Karpas-422 (cell line): ENCODE results near the gene SSTR1. TPM values are rescaled to one million over a fixed set of nuclear protein-coding genes. Genes with fewer than 3 reads are reported as not detected.

Experiments
- DNase-seq: peaks from one replicate; pipeline ENCODE4 v3.0.0-alpha.2; 2015
- H2AFZ ChIP-seq: fragments of 200-600 bp; sonication (generic); 2 replicates; pipeline ENCODE4 v1.6.1; 2014; ENCODE audit warnings: antibody characterized with exemption, low read length, mixed read lengths
- H3K27ac ChIP-seq: fragments of 200-600 bp; sonication (generic); 2 replicates; pipeline ENCODE4 v1.5.1; 2014; ENCODE audit warnings: mild to moderate bottlenecking, low read length, moderate library complexity
- H3K27me3 ChIP-seq: fragments of 200-600 bp; sonication (generic); 2 replicates; pipeline ENCODE4 v1.6.1; 2014; ENCODE audit warnings: low read length, mixed read lengths
- H3K36me3 ChIP-seq: fragments of 200-600 bp; sonication (generic); 2 replicates; pipeline ENCODE4 v1.6.1; 2014; ENCODE audit warnings: low read length, mixed read lengths; ENCODE audit not compliant: insufficient read depth
- H3K4me1 ChIP-seq: fragments of 200-600 bp; sonication (generic); 2 replicates; pipeline ENCODE4 v1.6.1; 2014; ENCODE audit warnings: mild to moderate bottlenecking, low read length, mixed read lengths
- H3K4me2 ChIP-seq: fragments of 200-600 bp; sonication (generic); 2 replicates; pipeline ENCODE4 v1.6.1; 2014; ENCODE audit warnings: low read length, low read depth, mild to moderate bottlenecking; ENCODE audit not compliant: poor library complexity, severe bottlenecking
- H3K4me3 ChIP-seq: fragments of 200-600 bp; sonication (generic); 2 replicates; pipeline ENCODE4 v1.5.1; 2014; ENCODE audit warnings: mild to moderate bottlenecking, antibody characterized with exemption, low read length, mixed read lengths
- H3K79me2 ChIP-seq: fragments of 200-600 bp; sonication (generic); 2 replicates; pipeline ENCODE4 v1.6.1; 2014; ENCODE audit warnings: mild to moderate bottlenecking, low read length, mixed read lengths
- H3K9ac ChIP-seq: fragments of 200-600 bp; sonication (generic); 2 replicates; pipeline ENCODE4 v1.6.0; 2014; ENCODE audit warnings: low read length
- H3K9me2 ChIP-seq: fragments of 200-600 bp; sonication (generic), shearing (Covaris generic); replicated peaks from 2 replicates; pipeline ENCODE4 v1.6.0; 2014; ENCODE audit warnings: mild to moderate bottlenecking, low read length, moderate library complexity; ENCODE audit not compliant: insufficient read depth
- H3K9me3 ChIP-seq: fragments of 300-700, 200-600 bp; sonication (generic); 2 replicates; pipeline ENCODE4 v1.6.1; 2014; ENCODE audit warnings: low read length, mixed read lengths
- H4K20me1 ChIP-seq: fragments of 200-600 bp; sonication (generic); 2 replicates; pipeline ENCODE4 v1.6.1; 2014; ENCODE audit warnings: mild to moderate bottlenecking, antibody characterized with exemption, low read length, low read depth; ENCODE audit not compliant: insufficient read depth
- total RNA-seq: library from RNA; depleted of rRNA; stranded (reverse); fragments of >200 nt; shearing (Covaris generic); gene quantifications from 2 replicates; pipeline ENCODE4 v1.2.3, GENCODE V29; 2014; ENCODE audit warnings: low replicate concordance

The SSTR1 gene
- total RNA-seq, 1 experiment from 2014 or later, result not detected

- H4K20me1 ChIP-seq, result no peaks in the 10 kb centered on the region
- H3K27ac ChIP-seq, result no peak overlapping the region
- H3K4me3 ChIP-seq, result no peak overlapping the region
- H3K4me1 ChIP-seq, result 0 out of 2 replicates have a peak, but pooled peaks cover 2% of the 10 kb centered on the region
- peaks cover 5% of the 10 kb centered on the region for H3K9me3 ChIP-seq
- peaks cover under 1% of the 10 kb centered on the region; the same call in 1 of the 2 replicates for H3K36me3 ChIP-seq
- DNase-seq, result no peak
- no peak overlapping the region for H2AFZ ChIP-seq
- no peaks in the 10 kb centered on the region for H3K9me2 ChIP-seq
- no peak overlapping the region for H3K9ac ChIP-seq
- no peaks in the 10 kb centered on the region for H3K79me2 ChIP-seq
- no peaks in the 10 kb centered on the region for H3K27me3 ChIP-seq
- H3K4me2 ChIP-seq, result no peak overlapping the region
Measured at GRCh38 chr14:38211255-38211735, 3.6 kb downstream of the SSTR1 start.

GRCh38 chr14:38212111-38212510, 4.4 kb downstream of the SSTR1 start:
- Histone ChIP-seq H3K27me3 (no peaks in the 10 kb centered on the region), H3K36me3 (no peaks in the 10 kb centered on the region), H3K4me2 (no peak overlapping the region), H3K9me2 (no peaks in the 10 kb centered on the region), H2AFZ (no peak overlapping the region), H3K9me3 (no peaks in the 10 kb centered on the region; the same call in 1 of the 2 replicates), H3K4me1 (0 out of 2 replicates have a peak, but pooled peaks cover 2% of the 10 kb centered on the region), H3K27ac (no peak overlapping the region), H4K20me1 (no peaks in the 10 kb centered on the region), H3K9ac (no peak overlapping the region), H3K79me2 (no peaks in the 10 kb centered on the region), H3K4me3 (no peak overlapping the region)
- DNase-seq, result no peak

- Histone ChIP-seq H3K4me3 (no peak overlapping the region), H3K36me3 (no peaks in the 10 kb centered on the region), H3K9me3 (no peaks in the 10 kb centered on the region; the same call in 1 of the 2 replicates), H4K20me1 (no peaks in the 10 kb centered on the region), H2AFZ (peak overlapping the region; percentile 66; the same call in 1 of the 2 replicates), H3K9ac (no peak overlapping the region), H3K79me2 (no peaks in the 10 kb centered on the region), H3K27me3 (no peaks in the 10 kb centered on the region), H3K9me2 (no peaks in the 10 kb centered on the region), H3K27ac (no peak overlapping the region), H3K4me1 (peaks cover 11% of the 10 kb centered on the region; the same call in 1 of the 2 replicates), H3K4me2 (no peak overlapping the region)
- DNase-seq, result no peak
Measured at GRCh38 chr14:38213001-38213400, 5.3 kb downstream of the SSTR1 start.

GRCh38 chr14:38217553-38217952, 9.8 kb downstream of the SSTR1 start:
- H3K9ac ChIP-seq, result no peak overlapping the region
- peak overlapping the region; percentile 14; the same call in 1 of the 2 replicates for H2AFZ ChIP-seq

GRCh38 chr14:38221077-38221476, 13.4 kb downstream of the SSTR1 start:
- no peaks in the 10 kb centered on the region for H3K9me3 ChIP-seq
- no peak for DNase-seq
- H3K9me2 ChIP-seq, result no peaks in the 10 kb centered on the region

More at GRCh38 chr14:38217553-38217952, 9.8 kb downstream of the SSTR1 start:
- Histone ChIP-seq H3K4me3 (no peak overlapping the region), H3K9me3 (no peaks in the 10 kb centered on the region), H3K27ac (no peak overlapping the region), H3K4me1 (peaks cover 8% of the 10 kb centered on the region; the same call in 1 of the 2 replicates), H3K27me3 (no peaks in the 10 kb centered on the region), H3K36me3 (no peaks in the 10 kb centered on the region), H3K79me2 (no peaks in the 10 kb centered on the region), H3K4me2 (no peak overlapping the region), H3K9me2 (no peaks in the 10 kb centered on the region), H4K20me1 (no peaks in the 10 kb centered on the region)
- no peak for DNase-seq

GRCh38 chr14:38224338-38224737, 16.6 kb downstream of the SSTR1 start:
- H3K36me3 ChIP-seq, result no peaks in the 10 kb centered on the region

More at GRCh38 chr14:38221077-38221476, 13.4 kb downstream of the SSTR1 start:
- no peak overlapping the region for H3K4me2 ChIP-seq
- no peak overlapping the region for H3K9ac ChIP-seq
- no peaks in the 10 kb centered on the region for H3K27me3 ChIP-seq
- no peaks in the 10 kb centered on the region for H3K79me2 ChIP-seq
- 0 out of 2 replicates have a peak overlapping the region, but pooled peaks have one; percentile 1 for H2AFZ ChIP-seq
- no peak overlapping the region for H3K4me3 ChIP-seq
- no peak overlapping the region for H3K27ac ChIP-seq
- peaks cover 8% of the 10 kb centered on the region; the same call in 1 of the 2 replicates for H3K4me1 ChIP-seq
- no peaks in the 10 kb centered on the region for H3K36me3 ChIP-seq
- H4K20me1 ChIP-seq, result no peaks in the 10 kb centered on the region

GRCh38 chr14:38225946-38226345, 18.2 kb downstream of the SSTR1 start:
- H3K9me2 ChIP-seq, result 0 out of 2 replicates have a peak, but pooled peaks cover 3% of the 10 kb centered on the region
- H3K79me2 ChIP-seq, result no peaks in the 10 kb centered on the region
- no peaks in the 10 kb centered on the region for H3K27me3 ChIP-seq
- no peak for DNase-seq
- no peaks in the 10 kb centered on the region for H3K4me1 ChIP-seq
- H3K9me3 ChIP-seq, result no peaks in the 10 kb centered on the region
- no peak overlapping the region for H3K4me2 ChIP-seq
- no peak overlapping the region for H3K27ac ChIP-seq
- H3K4me3 ChIP-seq, result no peak overlapping the region
- H2AFZ ChIP-seq, result peak overlapping the region; percentile 34; the same call in 1 of the 2 replicates
- H4K20me1 ChIP-seq, result no peaks in the 10 kb centered on the region
- H3K9ac ChIP-seq, result no peak overlapping the region
- no peaks in the 10 kb centered on the region for H3K36me3 ChIP-seq

More at GRCh38 chr14:38224338-38224737, 16.6 kb downstream of the SSTR1 start:
- Histone ChIP-seq H3K9me2 (0 out of 2 replicates have a peak, but pooled peaks cover 3% of the 10 kb centered on the region), H3K4me1 (no peaks in the 10 kb centered on the region), H3K27me3 (no peaks in the 10 kb centered on the region), H3K4me2 (no peak overlapping the region), H3K79me2 (no peaks in the 10 kb centered on the region), H2AFZ (peak overlapping the region; percentile 29; the same call in 1 of the 2 replicates), H4K20me1 (no peaks in the 10 kb centered on the region), H3K27ac (no peak overlapping the region), H3K9me3 (no peaks in the 10 kb centered on the region), H3K4me3 (no peak overlapping the region), H3K9ac (no peak overlapping the region)
- DNase-seq, result no peak

- Histone ChIP-seq H3K9ac (no peak overlapping the region), H4K20me1 (no peaks in the 10 kb centered on the region), H3K4me2 (no peak overlapping the region), H3K27me3 (no peaks in the 10 kb centered on the region), H3K4me1 (no peaks in the 10 kb centered on the region), H3K36me3 (no peaks in the 10 kb centered on the region), H3K9me3 (no peaks in the 10 kb centered on the region), H3K79me2 (no peaks in the 10 kb centered on the region), H3K27ac (no peak overlapping the region), H3K4me3 (no peak overlapping the region), H2AFZ (peak overlapping the region; percentile 34; the same call in 1 of the 2 replicates), H3K9me2 (0 out of 2 replicates have a peak, but pooled peaks cover 3% of the 10 kb centered on the region)
- DNase-seq, result no peak
Measured at GRCh38 chr14:38226366-38226765, 18.7 kb downstream of the SSTR1 start.
